Measurements from ENCODE around the gene ANKRD11.

The ANKRD11 gene

DNA sequence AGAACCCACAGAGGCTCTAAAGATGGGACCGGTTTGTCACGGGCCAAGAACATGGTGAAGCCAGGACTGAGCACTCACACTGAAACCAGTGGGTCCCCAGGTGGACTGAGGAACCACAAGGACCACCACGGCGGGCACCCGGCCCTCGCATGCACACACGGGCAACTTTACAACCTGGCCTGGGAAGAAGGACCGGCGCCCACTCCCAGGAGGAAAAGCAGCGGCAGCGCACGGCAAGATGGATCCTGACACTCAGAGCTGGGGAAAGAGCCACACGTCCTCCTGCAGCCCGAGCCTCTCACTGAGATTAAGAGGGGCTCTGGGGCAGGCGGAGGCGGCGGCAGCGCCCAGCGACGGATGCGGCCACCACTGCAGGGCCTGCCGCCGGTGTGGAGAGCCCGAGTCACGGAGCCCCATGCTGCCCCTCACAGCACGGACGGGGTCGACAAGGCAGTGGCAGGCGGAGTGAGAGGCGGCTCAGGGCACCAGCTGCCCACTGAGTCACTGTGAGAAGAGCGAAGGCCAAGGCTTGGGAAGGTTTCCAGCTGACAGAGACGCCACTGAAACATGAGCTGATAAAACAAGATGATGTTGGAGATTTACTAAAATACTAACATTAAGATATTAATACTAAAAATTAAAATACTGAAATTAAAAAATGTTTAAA is 118.3 kb downstream of the ANKRD11 start:
- TF ChIP-seq, protein P1, sequence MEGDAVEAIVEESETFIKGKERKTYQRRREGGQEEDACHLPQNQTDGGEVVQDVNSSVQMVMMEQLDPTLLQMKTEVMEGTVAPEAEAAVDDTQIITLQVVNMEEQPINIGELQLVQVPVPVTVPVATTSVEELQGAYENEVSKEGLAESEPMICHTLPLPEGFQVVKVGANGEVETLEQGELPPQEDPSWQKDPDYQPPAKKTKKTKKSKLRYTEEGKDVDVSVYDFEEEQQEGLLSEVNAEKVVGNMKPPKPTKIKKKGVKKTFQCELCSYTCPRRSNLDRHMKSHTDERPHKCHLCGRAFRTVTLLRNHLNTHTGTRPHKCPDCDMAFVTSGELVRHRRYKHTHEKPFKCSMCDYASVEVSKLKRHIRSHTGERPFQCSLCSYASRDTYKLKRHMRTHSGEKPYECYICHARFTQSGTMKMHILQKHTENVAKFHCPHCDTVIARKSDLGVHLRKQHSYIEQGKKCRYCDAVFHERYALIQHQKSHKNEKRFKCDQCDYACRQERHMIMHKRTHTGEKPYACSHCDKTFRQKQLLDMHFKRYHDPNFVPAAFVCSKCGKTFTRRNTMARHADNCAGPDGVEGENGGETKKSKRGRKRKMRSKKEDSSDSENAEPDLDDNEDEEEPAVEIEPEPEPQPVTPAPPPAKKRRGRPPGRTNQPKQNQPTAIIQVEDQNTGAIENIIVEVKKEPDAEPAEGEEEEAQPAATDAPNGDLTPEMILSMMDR (IDR thresholded peaks at IDR 0.05; ENCODE audit: borderline replicate concordance, insufficient read depth, low read depth, low read length): no peak
- H3K4me3 ChIP-seq (ENCODE audit: low read depth, low read length): no peak overlapping the region

DNA sequence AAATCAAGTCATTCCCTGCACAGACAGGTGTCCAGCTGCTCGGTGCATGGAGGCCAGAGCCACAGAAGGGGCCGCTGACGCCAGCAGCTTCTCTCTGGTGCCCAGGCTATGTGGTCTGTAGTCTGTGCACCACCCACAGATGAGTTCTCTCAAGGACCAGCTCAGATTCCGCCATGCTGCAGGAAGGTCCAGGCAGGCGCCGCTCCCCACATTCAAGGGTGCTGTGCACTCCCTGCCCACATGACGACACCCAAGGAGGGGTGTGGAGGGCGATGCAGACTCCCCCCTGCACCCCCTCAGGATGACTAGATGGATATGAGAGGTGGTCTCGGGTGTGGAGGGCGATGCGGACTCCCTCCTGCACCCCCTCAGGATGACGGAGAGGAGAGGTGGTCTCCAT is 119.0 kb downstream of the ANKRD11 start:
- TF ChIP-seq, protein P1 (IDR thresholded peaks at IDR 0.05; ENCODE audit: borderline replicate concordance, insufficient read depth, low read depth, low read length): no peak
- no peak overlapping the region for H3K4me3 ChIP-seq (ENCODE audit: low read depth, low read length)

- TF ChIP-seq, protein P1 (IDR thresholded peaks at IDR 0.05; ENCODE audit: borderline replicate concordance, insufficient read depth, low read depth, low read length): no peak
- H3K4me3 ChIP-seq (ENCODE audit: low read depth, low read length): no peak overlapping the region
Measured at GRCh38 chr16:89370601-89371000, 119.8 kb downstream of the ANKRD11 start.

- TF ChIP-seq, protein P1 (IDR thresholded peaks at IDR 0.05; ENCODE audit: borderline replicate concordance, insufficient read depth, low read depth, low read length): no peak
Measured at GRCh38 chr16:89370081-89370511, 120.3 kb downstream of the ANKRD11 start.

DNA sequence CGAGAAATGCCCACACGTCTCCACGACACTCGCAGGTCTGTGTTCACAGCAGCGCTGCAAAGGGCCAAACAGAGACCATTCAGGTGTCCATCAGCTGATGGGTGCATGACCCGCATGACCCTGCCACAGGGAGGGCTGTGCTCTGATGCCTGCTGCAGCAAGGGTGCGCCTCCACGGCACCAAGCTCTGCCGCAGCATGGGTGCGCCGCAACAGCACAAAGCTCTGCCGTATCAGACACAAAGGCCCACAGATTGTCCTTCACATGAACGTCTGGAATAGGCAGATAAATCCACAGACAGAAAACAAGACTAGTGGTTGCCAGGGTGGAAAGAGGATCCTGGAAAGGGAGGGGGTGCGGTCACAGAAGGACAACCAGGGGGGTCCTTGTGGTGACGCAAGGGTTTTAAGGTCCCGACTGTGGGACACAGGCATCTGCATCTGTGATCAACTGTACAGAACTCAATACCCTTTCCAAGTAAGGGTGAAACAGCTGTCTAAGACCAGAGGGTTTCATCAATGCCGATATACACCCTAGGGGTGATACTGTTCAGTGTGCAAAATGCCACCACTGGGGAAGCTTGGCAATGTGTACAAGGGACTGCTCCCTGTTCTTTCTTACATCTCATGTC is 121.0 kb downstream of the ANKRD11 start:
- H3K4me3 ChIP-seq (ENCODE audit: low read depth, low read length): no peak overlapping the region
- TF ChIP-seq, protein P1 (IDR thresholded peaks at IDR 0.05; ENCODE audit: borderline replicate concordance, insufficient read depth, low read depth, low read length): no peak

More at GRCh38 chr16:89370081-89370511, 120.3 kb downstream of the ANKRD11 start:
- H3K4me3 ChIP-seq (ENCODE audit: low read depth, low read length): no peak overlapping the region

- no peak overlapping the region for H3K4me3 ChIP-seq (ENCODE audit: low read depth, low read length)
- TF ChIP-seq, protein P1 (IDR thresholded peaks at IDR 0.05; ENCODE audit: borderline replicate concordance, insufficient read depth, low read depth, low read length): no peak
Measured at GRCh38 chr16:89368604-89369249, 121.6 kb downstream of the ANKRD11 start.
